PC-9 (cell line): ENCODE data around the gene KIF6. TPM values are rescaled to one million over a fixed set of nuclear protein-coding genes. Genes with fewer than 3 reads are reported as not detected.

Source experiments
- BruUV-seq: library from RNA; stranded (reverse); fragments of 400-500 nt; replicated peaks from 2 replicates; lab custom pipeline; 2021; lab: Mats Ljungman, UMichigan
- CTCF ChIA-PET: fragments of 300-600 bp; sonication (Branson Sonifier 250); formaldehyde crosslinking; loops from one replicate; lab custom pipeline; 2022; ENCODE audit warnings: antibody characterized with exemption; lab: Charles Lee
- POLR2A ChIA-PET: fragments of 300-600 bp; sonication (Branson Sonifier 250); formaldehyde crosslinking; loops from one replicate; lab custom pipeline; 2022; ENCODE audit warnings: antibody characterized with exemption; ENCODE audit not compliant: unreplicated experiment; lab: Charles Lee
- DNase-seq, 2 experiments: peaks; one replicate each; pipeline versions ENCODE4 v3.0.0 to v3.0.0-alpha.2; 2015 to 2022; ENCODE audit warnings: mixed read lengths in 1 of 2
- H2AFZ ChIP-seq: fragments of 200-600 bp; sonication (generic); 2 replicates; pipeline ENCODE4 v1.8.1; 2017; ENCODE audit warnings: antibody characterized with exemption
- H3F3A ChIP-seq: fragments of 200-600 bp; sonication (generic); 2 replicates; pipeline ENCODE4 v1.8.1; 2017; ENCODE audit warnings: antibody characterized with exemption, mild to moderate bottlenecking, low read depth; ENCODE audit not compliant: insufficient read depth
- H3K27ac ChIP-seq: fragments of 200-600 bp; sonication (generic); 2 replicates; pipeline ENCODE4 v1.6.1; 2016; ENCODE audit warnings: mixed run types
- H3K27me3 ChIP-seq: fragments of 200-600 bp; sonication (generic); 2 replicates; pipeline ENCODE4 v1.6.1; 2016; ENCODE audit warnings: low read depth, mixed run types; ENCODE audit not compliant: insufficient read depth
- H3K36me3 ChIP-seq: fragments of 200-600 bp; sonication (generic); 2 replicates; pipeline ENCODE4 v1.6.1; 2016; ENCODE audit warnings: low read depth, mixed run types
- H3K4me1 ChIP-seq: fragments of 200-600 bp; sonication (generic); replicated peaks from 2 replicates; pipeline ENCODE4 v1.6.1; 2016; ENCODE audit warnings: mixed run types; ENCODE audit not compliant: insufficient read depth
- H3K4me2 ChIP-seq: fragments of 200-600 bp; sonication (generic); 2 replicates; pipeline ENCODE4 v1.6.1; 2017; ENCODE audit warnings: mixed run types
- H3K4me3 ChIP-seq: fragments of 200-600 bp; sonication (generic); 2 replicates; pipeline ENCODE4 v1.6.1; 2016; ENCODE audit warnings: mixed run types
- H3K79me2 ChIP-seq: fragments of 200-600 bp; sonication (generic); 2 replicates; pipeline ENCODE4 v1.6.1; 2017; ENCODE audit warnings: low read depth, mixed run types
- H3K9me2 ChIP-seq: fragments of 200-600 bp; sonication (generic); 2 replicates; pipeline ENCODE4 v1.8.1; 2017; ENCODE audit warnings: mild to moderate bottlenecking; ENCODE audit not compliant: insufficient read depth
- H3K9me3 ChIP-seq: fragments of 200-600 bp; sonication (generic); 2 replicates; pipeline ENCODE4 v1.8.1; 2016; ENCODE audit warnings: low read depth; ENCODE audit not compliant: insufficient read depth
- H4K20me1 ChIP-seq: fragments of 200-600 bp; sonication (generic); 2 replicates; pipeline ENCODE4 v1.8.1; 2017; ENCODE audit not compliant: insufficient read depth
- EZH2 ChIP-seq: fragments of 200-600 bp; sonication (generic); IDR thresholded peaks from 2 replicates; pipeline ENCODE4 v1.8.0; 2017; ENCODE audit warnings: antibody characterized with exemption, low read depth
- intact Hi-C: fragments of 100-400 bp; cut with micrococcal nuclease; formaldehyde crosslinking; loops from one replicate; pipeline ENCODE4 v1.10.0; 2022; ENCODE audit not compliant: unreplicated experiment
- total RNA-seq: library from RNA; stranded (reverse); gene quantifications from 2 replicates; pipeline ENCODE4 v1.2.3, GENCODE V29; 2021
- TF ChIP-seq, protein P1 (sequence below): fragments of 200-600 bp; sonication (generic); conservative IDR thresholded peaks from 2 replicates; pipeline ENCODE4 v1.6.1; 2017; ENCODE audit warnings: mixed run types, antibody characterized with exemption, mild to moderate bottlenecking, moderate library complexity

Gene KIF6
- total RNA-seq, 1 experiment from 2014 or later: not detected

DNA sequence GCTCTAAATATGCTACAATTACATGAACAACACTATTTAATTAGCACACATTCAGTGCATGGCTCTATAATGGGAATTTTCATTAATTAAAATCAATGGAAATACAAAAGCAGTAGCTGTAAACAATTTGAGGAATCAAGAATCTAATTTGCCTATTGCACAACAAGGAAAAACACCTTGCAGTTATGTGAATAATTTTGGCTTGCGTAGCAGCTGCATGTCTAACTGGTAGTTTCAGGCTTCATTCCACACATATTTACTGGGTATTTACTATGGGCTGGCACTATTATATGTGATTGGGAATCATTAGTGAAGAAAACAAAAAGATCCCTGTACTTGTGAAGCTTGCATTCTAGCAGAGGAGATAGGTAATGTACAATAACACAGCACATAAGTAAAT is 26.4 kb downstream of the KIF6 start:
- Histone ChIP-seq H3K9me2 (no peaks in the 10 kb centered on the region), H3K36me3 (no peaks in the 10 kb centered on the region), H3F3A (no peaks in the 10 kb centered on the region), H3K79me2 (no peaks in the 10 kb centered on the region), H3K9me3 (no peaks in the 10 kb centered on the region), H3K27ac (no peak overlapping the region), H3K4me1 (no peaks in the 10 kb centered on the region), H3K27me3 (peaks cover 8% of the 10 kb centered on the region), H4K20me1 (no peaks in the 10 kb centered on the region), H2AFZ (no peak overlapping the region), H3K4me3 (no peak overlapping the region), H3K4me2 (no peak overlapping the region)
- no TSS peak for BruUV-seq
- POLR2A ChIA-PET: no interaction called here
- CTCF ChIA-PET: no interaction called here
- TF ChIP-seq EZH2: no peak
- TF ChIP-seq, protein P1, sequence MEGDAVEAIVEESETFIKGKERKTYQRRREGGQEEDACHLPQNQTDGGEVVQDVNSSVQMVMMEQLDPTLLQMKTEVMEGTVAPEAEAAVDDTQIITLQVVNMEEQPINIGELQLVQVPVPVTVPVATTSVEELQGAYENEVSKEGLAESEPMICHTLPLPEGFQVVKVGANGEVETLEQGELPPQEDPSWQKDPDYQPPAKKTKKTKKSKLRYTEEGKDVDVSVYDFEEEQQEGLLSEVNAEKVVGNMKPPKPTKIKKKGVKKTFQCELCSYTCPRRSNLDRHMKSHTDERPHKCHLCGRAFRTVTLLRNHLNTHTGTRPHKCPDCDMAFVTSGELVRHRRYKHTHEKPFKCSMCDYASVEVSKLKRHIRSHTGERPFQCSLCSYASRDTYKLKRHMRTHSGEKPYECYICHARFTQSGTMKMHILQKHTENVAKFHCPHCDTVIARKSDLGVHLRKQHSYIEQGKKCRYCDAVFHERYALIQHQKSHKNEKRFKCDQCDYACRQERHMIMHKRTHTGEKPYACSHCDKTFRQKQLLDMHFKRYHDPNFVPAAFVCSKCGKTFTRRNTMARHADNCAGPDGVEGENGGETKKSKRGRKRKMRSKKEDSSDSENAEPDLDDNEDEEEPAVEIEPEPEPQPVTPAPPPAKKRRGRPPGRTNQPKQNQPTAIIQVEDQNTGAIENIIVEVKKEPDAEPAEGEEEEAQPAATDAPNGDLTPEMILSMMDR: no peak
- intact Hi-C loops: no loop called here
- DNase-seq: no peak

DNA sequence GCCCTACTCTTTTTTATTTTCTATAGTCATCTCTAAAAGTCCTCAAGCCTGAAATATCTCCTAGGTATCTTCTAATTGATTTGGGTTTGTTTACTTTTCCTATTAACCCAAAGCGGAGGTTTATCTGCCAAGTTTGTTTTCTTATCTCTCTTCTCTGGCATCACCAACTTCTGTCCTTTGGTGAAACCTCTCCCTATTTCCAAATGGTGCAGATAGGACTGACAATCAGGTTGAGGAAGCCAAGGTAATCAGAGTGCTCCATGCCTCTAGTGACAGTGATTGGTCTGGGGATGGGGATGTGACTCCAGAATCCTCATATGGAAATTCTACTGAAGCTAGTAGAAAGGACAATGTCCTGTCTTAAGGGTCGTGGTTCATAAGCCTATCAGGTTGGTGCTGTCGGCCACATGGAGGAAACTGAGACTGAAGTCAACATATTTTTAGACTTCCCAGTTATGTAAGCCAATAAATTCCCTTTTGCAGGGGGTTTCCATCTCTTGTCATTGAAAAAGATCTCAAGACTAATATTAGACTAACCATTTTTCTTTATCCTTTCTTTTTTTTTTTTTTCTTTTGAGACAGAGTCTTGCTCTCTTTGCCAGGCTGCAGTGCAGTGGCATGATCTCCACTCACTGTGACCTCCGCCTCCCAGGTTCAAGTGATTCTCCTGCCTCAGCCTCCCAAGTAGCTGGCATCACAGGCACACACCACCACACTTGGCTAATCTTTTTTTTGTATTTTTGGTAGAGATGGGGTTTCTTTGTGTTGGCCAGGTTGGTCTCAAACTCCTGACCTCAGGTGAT is 28.0 kb downstream of the KIF6 start:
- Histone ChIP-seq H3K79me2 (no peaks in the 10 kb centered on the region), H3K27ac (no peak overlapping the region), H3K9me2 (no peaks in the 10 kb centered on the region), H3K4me2 (no peak overlapping the region), H3K9me3 (no peaks in the 10 kb centered on the region), H3K36me3 (no peaks in the 10 kb centered on the region), H3K4me1 (no peaks in the 10 kb centered on the region), H3F3A (no peaks in the 10 kb centered on the region), H4K20me1 (no peaks in the 10 kb centered on the region), H3K27me3 (peaks cover 3% of the 10 kb centered on the region; the same call in 1 of the 2 replicates), H3K4me3 (no peak overlapping the region), H2AFZ (no peak overlapping the region)
- CTCF ChIA-PET: no interaction called here
- POLR2A ChIA-PET: no interaction called here
- no peak for DNase-seq
- BruUV-seq: no TSS peak
- no peak for TF ChIP-seq EZH2
- TF ChIP-seq, protein P1: no peak
- intact Hi-C loops: no loop called here

DNA sequence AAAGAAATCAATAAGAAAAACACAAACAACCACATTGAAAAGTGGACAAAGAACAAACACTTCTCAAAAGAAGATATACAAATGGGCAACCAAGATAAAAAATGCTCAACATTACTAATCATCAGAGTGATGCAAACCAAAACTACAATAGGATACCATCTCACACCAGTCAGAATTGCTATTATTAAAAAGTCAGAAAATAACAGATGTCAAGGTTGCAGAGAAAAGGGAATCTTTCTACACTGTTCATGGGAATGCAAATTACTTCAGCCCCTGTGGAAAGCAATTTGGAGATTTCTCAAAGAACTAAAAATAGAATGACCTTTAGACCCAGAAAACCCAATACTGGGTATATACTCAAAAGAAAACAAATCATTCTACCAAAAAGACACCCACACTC is 29.8 kb downstream of the KIF6 start:
- no peaks in the 10 kb centered on the region for H3K9me3 ChIP-seq
- H3K36me3 ChIP-seq: no peaks in the 10 kb centered on the region
- H3K79me2 ChIP-seq: no peaks in the 10 kb centered on the region
- no peak for DNase-seq
- H3K4me1 ChIP-seq: no peaks in the 10 kb centered on the region
- no peaks in the 10 kb centered on the region for H4K20me1 ChIP-seq
- no peak overlapping the region for H3K4me2 ChIP-seq
- intact Hi-C loops: no loop called here
- ChIA-PET POLR2A (no interaction called here), CTCF (no interaction called here)
- BruUV-seq: no TSS peak
- TF ChIP-seq EZH2: no peak
- TF ChIP-seq, protein P1: no peak
- H3K27ac ChIP-seq: no peak overlapping the region
- H3K27me3 ChIP-seq: no peaks in the 10 kb centered on the region
- H2AFZ ChIP-seq: no peak overlapping the region
- no peaks in the 10 kb centered on the region for H3K9me2 ChIP-seq
- H3K4me3 ChIP-seq: no peak overlapping the region
- H3F3A ChIP-seq: no peaks in the 10 kb centered on the region
